Measurements from ENCODE around the gene ZNF221. TPM values are rescaled to one million over a fixed set of nuclear protein-coding genes. Genes with fewer than 3 reads are reported as not detected.

ZNF221 gene
- total RNA-seq, 1 experiment from 2014 or later, result 2.5 TPM

GRCh38 chr19:44007473-44007872 lies 56.4 kb downstream of the ZNF221 start:
- peaks cover 14 to 32% of the 10 kb centered on the region in 2 experiments for H3K36me3 ChIP-seq (ENCODE audit: control insufficient read depth in 1 of 2, insufficient read depth in 2 of 2, low read length in 2 of 2)

More at GRCh38 chr19:44007473-44007872, 56.4 kb downstream of the ZNF221 start:
- Histone ChIP-seq H3K79me2 (ENCODE audit: insufficient read depth, low read length) (no peaks in the 10 kb centered on the region; the same call in 1 of the 2 replicates), H3K4me2 (ENCODE audit: low read length) (no peak overlapping the region), H4K20me1 (ENCODE audit: insufficient read depth) (no peaks in the 10 kb centered on the region), H3K27me3 (ENCODE audit: insufficient read depth, low read length) (no peaks in the 10 kb centered on the region), H3K9me3 (ENCODE audit: control insufficient read depth in 1 of 2, insufficient read depth in 1 of 2, low read depth in 1 of 2, low read length in 2 of 2) (peaks cover 13% of the 10 kb centered on the region in 2 experiments; a peak in 3 of 4 replicates), H3K9me2 (ENCODE audit: insufficient read depth) (no peaks in the 10 kb centered on the region), H2AFZ (ENCODE audit: low read depth, low read length, poor library complexity, severe bottlenecking) (no peak overlapping the region), H3K4me1 (ENCODE audit: control insufficient read depth in 1 of 2, insufficient read depth in 2 of 2, low read length in 2 of 2) (peaks cover 0 to 9% of the 10 kb centered on the region in 2 experiments; a peak in 2 of 4 replicates), H3K4me3 (replicated peaks in 1 of 2; ENCODE audit: low read depth in 1 of 2, low read length in 2 of 2) (no peak overlapping the region), H3K9ac (ENCODE audit: low read length) (no peak overlapping the region), H3K27ac (ENCODE audit: low read depth, low read length) (no peak overlapping the region)
- ChIA-PET POLR2A (no interaction called here), CTCF (no interaction called here), RAD21 (ENCODE audit: low non-redundant PET in 1 of 2, low total read pairs in 2 of 2, uncharacterized antibody in 2 of 2, unreplicated experiment in 2 of 2) (no interaction called here)
- ATAC-seq, result no peak
- intact Hi-C loops (cut with micrococcal nuclease), result no loop called here
- no TSS peak for BruUV-seq (replicated peaks)
- DNase-seq (ENCODE audit: low read depth, low spot score), result no peak
- TF ChIP-seq SRF (IDR thresholded peaks at IDR 0.05; ENCODE audit: low read depth) (no peak), EGR1 (IDR thresholded peaks at IDR 0.05; ENCODE audit: low read depth) (no peak), ZBTB33 (IDR thresholded peaks at IDR 0.05; ENCODE audit: extremely low read depth, insufficient replicate concordance, low read length) (no peak), TCF7L2 (IDR thresholded peaks at IDR 0.05; ENCODE audit: borderline replicate concordance, extremely low read depth, insufficient read depth, insufficient read length) (no peak), ATF3 (IDR thresholded peaks at IDR 0.05) (no peak), POLR2A (IDR thresholded peaks at IDR 0.05; ENCODE audit: borderline replicate concordance, extremely low read depth, insufficient read depth, insufficient read length) (no peak), ZFX (IDR thresholded peaks at IDR 0.05) (no peak), MAX (IDR thresholded peaks at IDR 0.05) (no peak), REST (IDR thresholded peaks at IDR 0.05; ENCODE audit: low read depth) (no peak), EZH2phosphoT487 (IDR thresholded peaks at IDR 0.05; ENCODE audit: borderline replicate concordance) (no peak), ELF1 (IDR thresholded peaks at IDR 0.05; ENCODE audit: borderline replicate concordance, low read depth) (no peak), JUND (IDR thresholded peaks at IDR 0.05) (no peak), CBX3 (IDR thresholded peaks at IDR 0.05; ENCODE audit: low read depth) (no peak), EZH2 (IDR thresholded peaks at IDR 0.05) (no peak), SP1 (IDR thresholded peaks at IDR 0.05; ENCODE audit: low read depth) (no peak), YY1 (IDR thresholded peaks at IDR 0.05; ENCODE audit: extremely low read depth, insufficient replicate concordance, low read depth, low read length) (no peak), SIN3A (IDR thresholded peaks at IDR 0.05; ENCODE audit: low read depth) (no peak), RAD21 (IDR thresholded peaks at IDR 0.05; ENCODE audit: low read depth) (no peak)
